Calu3 (cell line): Measurements from ENCODE around the gene ATXN2. TPM values are rescaled to one million over a fixed set of nuclear protein-coding genes. Genes with fewer than 3 reads are reported as not detected.

Experiments used
- BruUV-seq: library from RNA; stranded (reverse); fragments of 400-500 nt; replicated peaks from 2 replicates; lab custom pipeline; 2021; lab: Mats Ljungman, UMichigan
- CTCF ChIA-PET: fragments of 300-600 bp; sonication (Branson Sonifier 250); formaldehyde crosslinking; loops from one replicate; lab custom pipeline; 2022; ENCODE audit warnings: antibody characterized with exemption; lab: Charles Lee
- DNase-seq: peaks from one replicate; pipeline ENCODE4 v3.0.0; 2022
- H3K27ac Mint-ChIP-seq: one replicate; pipeline ENCODE4 v1.8.0; 2022; ENCODE audit warnings: mixed read lengths; ENCODE audit not compliant: unreplicated experiment
- H3K27me3 Mint-ChIP-seq: one replicate; pipeline ENCODE4 v1.8.0; 2022; ENCODE audit warnings: mixed read lengths; ENCODE audit not compliant: unreplicated experiment
- H3K36me3 Mint-ChIP-seq: one replicate; pipeline ENCODE4 v1.8.0; 2022; ENCODE audit warnings: mild to moderate bottlenecking, moderate library complexity, mixed read lengths; ENCODE audit not compliant: insufficient read depth, unreplicated experiment
- H3K4me1 Mint-ChIP-seq: one replicate; pipeline ENCODE4 v1.8.0; 2022; ENCODE audit warnings: mild to moderate bottlenecking, low read depth, mixed read lengths; ENCODE audit not compliant: unreplicated experiment
- H3K4me3 Mint-ChIP-seq: one replicate; pipeline ENCODE4 v1.8.0; 2022; ENCODE audit warnings: mild to moderate bottlenecking, low read depth, moderate library complexity, mixed read lengths; ENCODE audit not compliant: unreplicated experiment
- H3K9me3 Mint-ChIP-seq: one replicate; pipeline ENCODE4 v1.8.0; 2022; ENCODE audit warnings: low read depth, mixed read lengths; ENCODE audit not compliant: unreplicated experiment
- CTCF ChIP-seq: fragments of 200-600 bp; IDR thresholded peaks from one replicate; pipeline ENCODE4 v1.8.0; 2022; ENCODE audit warnings: antibody characterized with exemption; ENCODE audit not compliant: unreplicated experiment
- intact Hi-C: fragments of 100-400 bp; cut with micrococcal nuclease; formaldehyde crosslinking; loops from one replicate; pipeline ENCODE4 v1.10.0; 2022; ENCODE audit not compliant: unreplicated experiment
- total RNA-seq: library from RNA; stranded (reverse); gene quantifications from 2 replicates; pipeline ENCODE4 v1.2.3, GENCODE V29; 2022

Gene ATXN2
- total RNA-seq, 1 experiment from 2014 or later, result 123 TPM

- Mint-ChIP-seq H3K4me1 (peaks cover 30% of the 10 kb centered on the region), H3K27me3 (no peaks in the 10 kb centered on the region), H3K27ac (no peak overlapping the region), H3K36me3 (peaks cover 34% of the 10 kb centered on the region), H3K9me3 (no peaks in the 10 kb centered on the region), H3K4me3 (no peak overlapping the region)
- DNase-seq, result no peak
- CTCF ChIA-PET, result interaction anchor here (0.7 to 1.3 kb wide), 4 partner anchors 11 to 536 kb away, joined by 3 to 8 read pairs (median 5); no protein-coding TSS in a partner anchor
- TF ChIP-seq CTCF, result no peak
- intact Hi-C loops, result no loop called here
- no TSS peak for BruUV-seq
Observed at GRCh38 chr12:111431772-111432171, 167.3 kb downstream of the ATXN2 start.

- H3K27ac Mint-ChIP-seq, result peak overlapping the region; percentile 31
- TF ChIP-seq CTCF, result no peak
- intact Hi-C loops, result no loop called here
- H3K27me3 Mint-ChIP-seq, result no peaks in the 10 kb centered on the region
- no TSS peak for BruUV-seq
- H3K4me3 Mint-ChIP-seq, result no peak overlapping the region
- CTCF ChIA-PET, result interaction anchor here (0.9 to 1.3 kb wide), 2 partner anchors 12 to 33 kb away, joined by 3 to 8 read pairs; no protein-coding TSS in a partner anchor
- peaks cover 27% of the 10 kb centered on the region for H3K4me1 Mint-ChIP-seq
- no peaks in the 10 kb centered on the region for H3K9me3 Mint-ChIP-seq
- H3K36me3 Mint-ChIP-seq, result peaks cover 34% of the 10 kb centered on the region
- DNase-seq, result no peak
Observed at GRCh38 chr12:111430433-111431353, 168.4 kb downstream of the ATXN2 start.

- peaks cover 31% of the 10 kb centered on the region for H3K36me3 Mint-ChIP-seq
- no peak for DNase-seq
- H3K4me3 Mint-ChIP-seq, result no peak overlapping the region
- no peaks in the 10 kb centered on the region for H3K9me3 Mint-ChIP-seq
- TF ChIP-seq CTCF, result no peak
- peaks cover 30% of the 10 kb centered on the region for H3K4me1 Mint-ChIP-seq
- no TSS peak for BruUV-seq
- H3K27me3 Mint-ChIP-seq, result no peaks in the 10 kb centered on the region
- CTCF ChIA-PET, result interaction anchor here (1.0 kb wide), 1 partner anchor 33 kb away, joined by 3 read pairs; no protein-coding TSS in a partner anchor
- H3K27ac Mint-ChIP-seq, result peak overlapping the region; percentile 31
- intact Hi-C loops, result no loop called here
Observed at GRCh38 chr12:111429828-111430432, 169.2 kb downstream of the ATXN2 start.

DNA sequence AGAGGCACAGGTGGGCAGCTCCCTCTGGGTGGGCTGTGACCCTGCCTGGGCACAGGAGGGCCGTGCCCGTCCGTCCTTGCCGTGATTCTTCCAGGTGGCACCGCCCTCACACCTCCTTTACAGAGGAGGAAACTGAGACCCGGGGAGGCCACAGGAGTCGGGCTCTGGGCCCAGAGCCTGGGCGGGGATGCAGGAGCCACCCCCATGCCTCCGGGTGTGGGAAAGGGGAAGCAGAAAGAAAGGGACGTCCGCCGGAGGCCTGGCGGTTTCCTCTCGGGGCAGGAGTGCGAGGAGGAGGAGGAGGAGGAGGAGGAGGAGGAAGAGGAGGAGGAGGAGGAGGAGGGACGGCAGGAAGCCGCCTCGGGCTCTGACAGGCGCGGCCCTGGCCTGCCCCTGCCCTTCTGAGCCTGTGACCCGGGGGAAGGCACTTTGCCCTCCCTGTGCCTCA lies 170.4 kb downstream of the ATXN2 start:
- Mint-ChIP-seq H3K4me3 (no peak overlapping the region), H3K27me3 (no peaks in the 10 kb centered on the region), H3K4me1 (peaks cover 39% of the 10 kb centered on the region), H3K27ac (no peak overlapping the region), H3K9me3 (no peaks in the 10 kb centered on the region), H3K36me3 (peaks cover 39% of the 10 kb centered on the region)
- no TSS peak for BruUV-seq
- CTCF ChIA-PET, result no interaction called here
- intact Hi-C loops, result no loop called here
- no peak for TF ChIP-seq CTCF
- no peak for DNase-seq
